ENCODE data around the gene FMN1.
"Not testable (repeated sequence)": the region's sequence is repeated elsewhere in the genome, so short reads cannot be mapped to it uniquely, and the experiment has no call there.

Gene FMN1

GRCh38 chr15:32972686-32973085, 221.8 kb downstream of the FMN1 start:
- no peak for DNase-seq (ENCODE audit: low read depth)

DNA sequence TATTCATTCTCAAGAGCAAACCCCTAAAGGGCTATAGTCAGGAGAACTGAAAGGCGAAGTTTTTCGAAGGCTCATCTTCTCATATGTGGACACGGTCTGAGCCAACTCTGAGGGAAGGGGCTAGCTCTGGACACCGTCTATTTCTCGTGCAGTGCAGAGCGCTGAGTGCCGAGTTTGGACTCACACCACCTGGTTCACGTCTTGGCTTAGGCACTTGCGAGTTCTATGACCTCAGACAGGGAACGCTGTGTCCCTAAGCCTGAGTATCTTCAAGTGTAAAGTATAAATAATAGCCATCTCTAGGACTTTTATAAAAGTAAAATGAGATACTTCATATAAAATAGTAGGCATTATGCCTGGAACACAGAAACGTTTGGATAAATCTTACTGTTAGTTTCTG, 223.7 kb downstream of the FMN1 start:
- DNase-seq (ENCODE audit: low read depth) = no peak

DNA sequence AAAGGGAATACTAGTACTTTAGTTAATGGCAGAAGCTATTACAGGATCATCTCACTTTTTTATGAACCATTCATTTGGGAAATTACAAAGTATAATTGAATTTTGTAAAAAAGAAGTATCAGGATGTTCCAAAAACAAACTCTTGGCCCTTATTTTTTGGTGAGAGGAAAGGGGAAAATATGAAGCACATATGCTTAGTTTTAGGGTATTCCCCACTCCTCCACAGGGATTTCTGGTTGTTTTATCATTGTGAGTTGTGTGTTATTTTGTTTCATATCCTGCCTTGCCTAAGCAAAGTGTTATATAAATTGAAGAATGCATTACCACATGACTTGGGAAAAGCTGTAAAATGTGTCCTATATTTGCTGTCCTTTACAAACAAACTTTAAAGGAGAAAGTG, 227.0 kb downstream of the FMN1 start:
- DNase-seq (ENCODE audit: low read depth) = no peak

- no peak for DNase-seq (ENCODE audit: low read depth)
Observed at GRCh38 chr15:32966512-32966911, 228.0 kb downstream of the FMN1 start.

GRCh38 chr15:32965897-32966296, 228.6 kb downstream of the FMN1 start:
- DNase-seq (ENCODE audit: low read depth) = no peak

DNA sequence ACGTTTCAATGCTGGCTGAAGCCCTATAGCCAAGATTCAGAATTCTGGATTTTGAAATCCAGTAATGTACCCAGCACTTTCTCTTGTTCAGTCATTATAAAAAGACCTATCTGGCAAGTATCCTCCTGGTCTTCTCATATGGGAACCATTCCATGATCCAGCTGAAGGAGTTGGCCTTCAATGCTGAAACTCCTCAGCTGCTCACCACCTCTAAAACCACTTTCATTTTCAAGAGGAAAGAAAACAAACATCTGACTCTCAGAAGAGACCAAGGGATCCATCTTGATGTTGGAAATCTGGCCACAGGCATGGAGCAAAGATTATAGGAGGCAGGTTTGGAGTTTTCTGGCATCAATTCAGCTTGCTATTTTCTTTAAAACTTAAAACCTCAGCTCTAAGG, 235.4 kb downstream of the FMN1 start:
- no peak for DNase-seq (ENCODE audit: low read depth)

- DNase-seq (ENCODE audit: low read depth) = no peak
Observed at GRCh38 chr15:32957219-32957618, 237.3 kb downstream of the FMN1 start.

DNA sequence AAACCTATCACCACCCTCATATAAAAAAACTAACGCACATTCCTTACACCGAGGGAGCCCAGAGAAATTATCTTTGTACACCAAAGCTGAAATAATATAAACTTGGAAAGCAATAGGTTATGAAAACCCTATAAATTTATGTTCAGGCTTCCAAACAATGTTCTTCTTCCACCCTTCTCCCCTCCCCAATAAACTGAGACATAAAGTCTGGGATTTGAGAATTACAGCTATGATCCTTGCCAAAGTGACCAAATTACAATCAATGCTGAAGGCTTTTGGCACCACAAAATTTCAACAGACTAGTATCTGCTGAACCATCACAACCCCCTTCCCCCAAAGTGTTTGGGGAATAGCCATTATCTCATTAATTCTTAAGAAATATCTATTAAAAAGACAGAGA, 237.8 kb downstream of the FMN1 start:
- DNase-seq (ENCODE audit: low read depth) = no peak

- no peak for DNase-seq (ENCODE audit: low read depth)
Observed at GRCh38 chr15:32956006-32956405, 238.5 kb downstream of the FMN1 start.

- no peak for DNase-seq (ENCODE audit: low read depth)
Observed at GRCh38 chr15:32953533-32953910, 241.0 kb downstream of the FMN1 start.

DNA sequence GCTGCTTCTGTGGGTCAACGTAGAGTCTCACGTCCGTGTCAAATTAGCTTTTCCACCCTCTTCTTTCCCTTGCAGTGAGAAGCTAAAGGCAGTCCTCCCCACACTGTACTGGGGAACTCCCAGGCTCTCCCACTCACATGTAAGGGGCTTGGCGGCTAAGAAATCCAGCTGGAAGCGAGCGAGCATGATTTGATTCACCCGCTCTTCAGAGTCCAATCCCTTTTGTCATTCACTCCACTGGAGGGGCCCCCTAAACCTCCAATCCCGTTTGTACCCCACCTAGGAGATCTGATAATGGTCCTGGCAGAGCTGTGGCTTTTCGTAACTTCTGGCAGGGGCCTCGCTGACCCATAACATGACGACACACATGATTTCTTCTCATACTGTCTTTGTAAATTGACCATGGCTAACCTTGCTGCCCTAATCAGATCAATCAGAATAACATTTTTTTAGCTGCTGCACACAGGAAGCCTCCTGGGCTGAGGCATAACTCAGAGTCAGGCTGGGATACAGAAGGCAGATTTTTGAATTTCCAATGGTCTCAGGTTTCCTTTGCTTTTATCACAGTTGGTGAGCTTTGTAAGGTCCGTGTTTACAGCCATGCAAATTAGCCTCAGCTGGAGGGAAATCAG, 241.5 kb downstream of the FMN1 start:
- no peak for DNase-seq (ENCODE audit: low read depth)

GRCh38 chr15:32951736-32952464, 242.6 kb downstream of the FMN1 start:
- no peak for DNase-seq (ENCODE audit: low read depth)

- not testable (repeated sequence) for DNase-seq (ENCODE audit: low read depth)
Observed at GRCh38 chr15:32950051-32950450, 244.5 kb downstream of the FMN1 start.

GRCh38 chr15:32946210-32946609, 248.3 kb downstream of the FMN1 start:
- no peak for DNase-seq (ENCODE audit: low read depth)

DNA sequence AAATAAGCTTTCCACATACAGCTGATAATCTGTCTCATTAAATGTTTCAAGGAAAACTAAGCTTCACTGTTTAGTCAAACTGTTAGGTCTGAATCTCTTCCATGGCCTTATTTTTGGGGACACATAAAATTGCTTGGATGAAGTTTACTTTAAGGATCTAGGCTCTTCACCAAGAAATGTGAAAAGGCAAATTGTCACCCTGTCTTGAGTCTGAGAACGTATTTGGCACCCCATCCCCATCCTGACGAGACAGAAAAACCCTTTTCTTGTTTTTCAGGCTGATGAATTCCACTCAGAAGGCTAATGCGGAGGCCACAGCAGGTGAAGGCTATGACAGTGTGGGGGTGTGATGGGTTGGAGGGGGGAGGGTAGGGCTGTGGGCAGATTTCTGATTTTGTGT, 250.1 kb downstream of the FMN1 start:
- DNase-seq (ENCODE audit: low read depth) = no peak

DNA sequence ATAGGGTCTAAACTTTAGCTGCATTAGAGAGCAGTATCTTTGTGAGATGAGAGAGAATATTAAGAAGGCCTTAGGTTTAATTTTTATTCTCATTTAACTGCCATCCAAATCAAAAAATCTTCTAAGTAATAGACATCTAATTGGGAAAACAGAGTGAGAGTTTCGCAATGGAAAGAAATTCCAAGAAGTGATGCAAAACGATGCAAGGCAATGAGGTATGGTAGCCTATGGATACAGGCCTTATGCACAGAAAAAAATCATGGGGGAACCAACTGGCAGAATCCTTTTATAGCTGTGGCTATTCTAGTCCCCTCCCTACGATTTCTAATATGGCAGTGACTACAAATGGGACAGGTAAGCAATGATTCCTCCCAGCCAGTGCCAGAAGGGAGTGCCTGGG, 250.8 kb downstream of the FMN1 start:
- no peak for DNase-seq (ENCODE audit: low read depth)

DNA sequence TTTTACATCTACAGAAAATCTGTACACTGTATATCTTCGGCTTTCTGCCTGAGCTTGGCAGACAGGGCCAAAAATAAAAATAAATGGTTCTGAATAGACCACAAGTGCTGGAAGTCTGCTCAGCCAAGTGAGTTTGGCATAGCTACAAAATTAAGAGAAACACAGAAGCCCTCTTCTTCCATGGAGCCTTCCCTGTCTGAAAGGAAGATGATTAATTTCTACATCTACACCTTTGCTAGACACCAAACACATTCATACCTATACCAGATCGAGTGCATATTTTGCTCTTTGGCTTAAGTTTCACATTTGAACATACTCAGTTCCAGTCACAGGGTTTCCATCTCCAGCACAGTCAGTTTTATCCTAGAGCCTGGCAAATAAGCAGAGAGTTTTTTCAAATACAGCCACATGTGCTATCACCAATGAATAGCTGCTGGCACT, 252.1 kb downstream of the FMN1 start:
- DNase-seq (ENCODE audit: low read depth) = no peak

- DNase-seq (ENCODE audit: low read depth) = no peak
Observed at GRCh38 chr15:32941823-32942222, 252.7 kb downstream of the FMN1 start.

DNA sequence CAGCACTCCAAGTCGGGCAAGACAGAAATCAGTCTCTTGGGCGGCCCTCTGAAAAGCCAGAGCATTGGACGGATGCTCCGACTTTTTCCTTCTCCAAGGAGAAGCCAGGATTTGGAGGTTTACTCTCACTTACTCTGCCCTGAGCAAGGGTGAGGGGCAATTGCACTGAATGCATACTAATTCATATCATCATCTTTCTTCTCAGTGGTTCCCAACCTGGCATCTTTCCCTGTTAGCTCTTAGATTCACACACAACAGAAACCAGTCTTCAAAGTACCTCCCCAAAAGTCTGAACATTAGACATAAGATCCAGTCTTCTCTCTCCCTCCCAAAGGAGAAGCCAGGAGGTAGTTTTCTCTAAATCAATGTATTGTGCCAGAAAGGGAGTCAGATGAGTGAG, 257.5 kb downstream of the FMN1 start:
- DNase-seq (ENCODE audit: low read depth) = no peak

- DNase-seq (ENCODE audit: low read depth) = no peak
Observed at GRCh38 chr15:32936283-32936918, 258.1 kb downstream of the FMN1 start.

DNA sequence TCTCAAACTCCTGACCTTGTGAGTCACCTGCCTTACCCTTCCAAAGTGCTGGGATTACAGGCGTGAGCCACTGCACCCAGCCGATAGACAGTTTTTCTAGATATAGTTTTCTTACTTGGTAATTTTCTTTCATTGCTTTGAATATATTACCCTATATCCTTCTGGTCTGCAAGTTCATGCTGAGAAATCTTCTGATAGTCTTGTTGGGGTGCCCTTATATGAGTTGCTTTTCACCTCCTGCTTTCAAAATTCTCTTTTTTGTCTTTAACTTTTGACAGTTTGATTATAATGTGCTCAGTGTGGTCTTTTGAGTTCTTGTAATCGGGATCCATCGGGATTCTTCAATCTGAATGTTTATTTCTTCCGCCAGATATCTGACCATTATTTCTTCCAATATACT, 259.4 kb downstream of the FMN1 start:
- no peak for DNase-seq (ENCODE audit: low read depth)

DNA sequence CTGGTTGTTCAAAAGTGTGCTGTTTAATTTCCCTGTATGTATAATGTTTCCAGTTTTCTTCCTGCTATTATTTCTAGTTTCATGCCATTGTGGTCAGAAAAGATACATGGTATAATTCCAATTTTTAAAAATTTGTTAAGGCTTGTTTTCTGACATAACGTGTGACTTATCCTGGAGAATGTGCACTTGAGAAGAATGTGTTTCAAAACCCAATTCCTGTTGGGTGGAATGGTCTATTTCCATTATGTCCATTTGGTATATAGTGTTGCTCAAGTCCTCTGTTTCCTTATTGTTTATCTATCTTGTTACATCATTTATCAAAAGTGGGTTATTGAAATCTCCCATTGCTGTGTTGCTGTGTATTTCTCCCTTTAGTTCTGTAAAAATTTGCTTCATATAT, 261.3 kb downstream of the FMN1 start:
- no peak for DNase-seq (ENCODE audit: low read depth)

DNA sequence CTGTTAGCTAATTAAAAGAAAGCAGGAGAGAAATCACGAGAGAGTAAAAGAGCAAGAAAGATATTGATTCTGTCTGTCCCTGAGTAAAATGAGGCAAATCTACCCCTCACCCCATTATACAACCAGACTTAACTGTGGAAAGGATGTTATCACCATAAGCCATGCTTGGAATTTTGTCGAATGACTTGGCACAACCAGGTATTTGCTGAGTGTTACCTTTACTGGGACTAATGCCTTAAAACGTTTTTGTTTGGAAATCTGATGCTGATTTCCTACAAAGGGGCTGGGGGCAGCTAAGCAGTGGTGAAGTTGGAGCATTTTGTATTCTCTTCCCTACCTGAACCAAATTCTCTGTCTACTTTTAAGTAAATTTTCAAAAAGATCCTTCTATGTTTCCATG, 265.6 kb downstream of the FMN1 start:
- DNase-seq (ENCODE audit: low read depth) = no peak

DNA sequence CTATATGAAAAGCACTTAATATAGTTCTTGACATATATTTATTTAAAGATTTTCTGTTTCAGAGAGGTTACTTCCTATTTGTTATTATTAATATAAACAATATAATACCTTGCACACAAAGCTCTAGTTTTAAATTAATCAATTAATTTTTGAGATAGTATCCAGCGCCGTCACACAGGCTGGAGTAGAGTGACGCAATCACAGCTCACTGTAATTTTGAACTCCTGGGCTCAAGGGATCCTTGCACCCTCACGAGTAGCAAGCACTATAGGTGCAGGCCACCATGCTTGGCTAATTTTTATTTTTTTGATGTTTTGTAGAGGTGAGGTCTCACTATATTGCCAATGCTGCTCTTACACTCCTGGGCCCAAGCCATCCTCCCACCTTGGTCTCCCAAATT, 267.4 kb downstream of the FMN1 start:
- no peak for DNase-seq (ENCODE audit: low read depth)
